Measurements from ENCODE around the gene HMCN2. TPM values are rescaled to one million over a fixed set of nuclear protein-coding genes. Genes with fewer than 3 reads are reported as not detected.
"Not testable (repeated sequence)": the region's sequence is repeated elsewhere in the genome, so short reads cannot be mapped to it uniquely, and the experiment has no call there.

The HMCN2 gene
- total RNA-seq, 2 donors from 2014 or later, result not detected

DNA sequence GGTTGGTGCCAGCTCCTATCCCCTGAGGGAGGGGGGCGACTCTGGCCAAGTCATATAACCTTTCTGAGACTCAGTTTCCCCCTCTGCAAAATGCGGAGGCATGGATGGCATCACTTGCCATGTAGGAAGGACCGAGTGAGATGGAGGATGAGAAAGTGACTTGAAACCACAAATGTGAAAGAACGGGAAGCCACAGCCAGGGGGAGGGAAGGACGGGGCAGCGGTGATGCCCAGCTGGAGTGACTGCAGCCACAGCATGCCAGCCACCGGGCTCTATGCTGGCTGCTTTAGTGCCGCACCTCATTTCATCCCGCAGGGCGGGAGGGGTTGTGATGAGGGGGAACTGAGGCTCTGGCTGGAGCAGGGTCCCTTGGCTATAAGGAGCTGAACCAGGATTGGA lies 74.5 kb downstream of the HMCN2 start:
- Mint-ChIP-seq H3K4me1 (no peaks in the 10 kb centered on the region), H3K9me3 (no peaks in the 10 kb centered on the region), H3K27me3 (peaks cover 2% of the 10 kb centered on the region), H3K36me3 (ENCODE audit: low read depth) (no peaks in the 10 kb centered on the region), H3K27ac (no peak overlapping the region), H3K4me3 (no peak overlapping the region)
- ATAC-seq (replicated peaks), result no peak

DNA sequence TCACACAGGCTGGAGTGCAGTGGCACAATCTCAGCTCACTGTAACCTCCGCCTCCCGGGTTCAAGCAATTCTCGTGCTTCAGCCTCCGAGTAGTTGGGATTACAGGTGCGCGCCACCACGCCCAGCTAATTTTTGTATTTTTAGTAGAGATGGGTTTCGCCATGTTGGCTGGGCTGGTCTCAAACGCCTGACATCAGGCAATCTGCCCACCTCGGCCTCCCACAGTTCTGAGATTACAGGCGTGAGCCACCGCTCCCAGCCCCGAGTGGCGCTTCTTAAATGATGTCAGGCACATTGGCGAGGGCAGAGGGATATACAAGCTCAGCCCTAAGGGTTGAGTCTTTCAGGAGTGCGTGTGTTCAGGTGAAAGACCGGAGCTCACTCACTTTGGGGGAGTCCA lies 75.0 kb downstream of the HMCN2 start:
- H3K27ac Mint-ChIP-seq; ATAC-seq (replicated peaks); H3K27me3 Mint-ChIP-seq; H3K4me3 Mint-ChIP-seq; H3K4me1 Mint-ChIP-seq; H3K9me3 Mint-ChIP-seq; H3K36me3 Mint-ChIP-seq (ENCODE audit: low read depth): not testable (repeated sequence)

DNA sequence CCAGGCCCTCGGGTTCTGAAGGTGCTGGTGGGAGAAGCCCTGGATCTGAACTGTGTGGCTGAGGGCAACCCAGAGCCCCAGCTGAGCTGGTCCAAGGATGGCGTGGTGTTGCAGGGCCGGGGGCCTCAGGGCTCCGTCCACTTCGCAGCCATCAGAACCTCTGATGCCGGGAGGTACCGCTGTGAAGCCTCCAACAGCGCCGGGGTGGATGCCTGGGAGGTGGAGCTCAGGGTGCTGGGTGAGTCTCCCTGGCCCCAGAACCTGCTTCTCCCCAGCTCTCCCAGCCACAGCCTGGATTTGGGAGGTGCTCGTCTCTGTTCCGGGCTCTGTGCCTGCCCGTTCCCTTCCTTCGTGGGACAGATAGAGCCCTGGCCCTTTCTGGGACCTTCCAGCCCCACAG lies 75.6 kb downstream of the HMCN2 start:
- H3K27me3 Mint-ChIP-seq, result no peaks in the 10 kb centered on the region
- no peak overlapping the region for H3K4me3 Mint-ChIP-seq
- no peak overlapping the region for H3K27ac Mint-ChIP-seq
- no peaks in the 10 kb centered on the region for H3K36me3 Mint-ChIP-seq (ENCODE audit: low read depth)
- ATAC-seq (replicated peaks), result no peak
- H3K9me3 Mint-ChIP-seq, result no peaks in the 10 kb centered on the region
- no peaks in the 10 kb centered on the region for H3K4me1 Mint-ChIP-seq

DNA sequence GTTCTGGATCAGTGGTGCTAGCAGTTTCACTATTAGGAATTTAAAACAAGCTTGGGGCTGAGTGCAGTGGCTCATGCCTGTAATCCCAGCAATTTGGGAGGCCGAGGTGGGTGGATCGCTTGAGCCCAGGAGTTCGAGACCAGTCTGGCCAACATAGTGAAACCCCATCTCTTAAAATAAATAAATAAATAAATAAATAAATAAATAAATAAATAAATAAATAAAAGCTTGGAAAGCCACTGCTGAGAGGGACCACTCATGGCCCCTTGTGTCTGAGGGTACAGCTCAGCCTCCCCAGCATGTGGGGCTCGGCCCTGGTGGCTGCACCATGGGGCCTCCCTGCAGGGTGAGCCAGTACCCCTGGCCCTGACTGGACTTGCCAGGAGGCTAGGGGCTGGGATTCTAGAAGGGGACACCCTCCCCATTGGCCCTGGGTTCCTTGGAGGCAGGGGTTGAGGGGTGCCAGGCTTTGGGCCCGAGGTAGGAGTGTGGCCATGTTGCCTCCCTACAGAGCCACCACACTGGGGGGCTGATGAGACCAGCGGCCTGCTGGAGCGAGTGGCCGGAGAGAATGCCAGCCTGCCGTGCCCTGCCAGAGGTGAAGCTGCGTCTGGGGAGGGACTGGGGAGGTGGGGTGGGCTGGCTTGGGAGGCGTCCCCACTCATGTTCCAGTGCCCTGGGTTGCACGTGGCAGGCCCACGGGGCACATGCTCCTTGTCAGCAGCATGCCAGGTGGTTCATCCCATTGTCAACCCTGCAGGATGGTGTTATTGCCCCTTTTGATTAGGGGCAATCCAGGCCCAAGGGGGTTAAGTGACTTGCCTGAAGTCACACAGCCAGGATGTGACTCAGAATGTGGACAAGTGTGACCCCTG lies 76.5 kb downstream of the HMCN2 start:
- no peaks in the 10 kb centered on the region for H3K4me1 Mint-ChIP-seq
- H3K36me3 Mint-ChIP-seq (ENCODE audit: low read depth), result no peaks in the 10 kb centered on the region
- H3K9me3 Mint-ChIP-seq, result no peaks in the 10 kb centered on the region
- no peak overlapping the region for H3K4me3 Mint-ChIP-seq
- H3K27me3 Mint-ChIP-seq, result no peaks in the 10 kb centered on the region
- no peak for ATAC-seq (replicated peaks)
- H3K27ac Mint-ChIP-seq, result no peak overlapping the region

DNA sequence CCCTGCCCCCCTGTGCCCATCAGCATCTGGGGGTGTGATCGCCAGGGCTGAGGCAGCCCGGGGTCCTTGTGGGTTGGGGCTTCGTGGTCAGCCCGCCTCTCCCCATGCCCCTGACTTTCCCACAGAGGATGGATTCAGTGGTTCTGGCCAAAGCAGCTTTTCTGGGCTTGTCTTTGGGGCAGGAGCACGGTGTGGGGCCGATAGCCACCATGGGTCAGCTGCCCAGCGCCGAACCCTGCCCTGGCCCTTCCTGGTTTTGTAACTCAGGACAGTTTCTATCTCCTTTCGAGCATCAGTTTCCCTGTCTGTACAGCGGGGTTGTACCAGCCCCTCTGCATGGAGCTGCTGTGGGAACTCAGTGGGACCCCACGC lies 77.1 kb downstream of the HMCN2 start:
- Mint-ChIP-seq H3K36me3 (ENCODE audit: low read depth) (no peaks in the 10 kb centered on the region), H3K27ac (no peak overlapping the region), H3K4me1 (no peaks in the 10 kb centered on the region), H3K4me3 (no peak overlapping the region), H3K27me3 (no peaks in the 10 kb centered on the region), H3K9me3 (no peaks in the 10 kb centered on the region)
- ATAC-seq (replicated peaks), result no peak

DNA sequence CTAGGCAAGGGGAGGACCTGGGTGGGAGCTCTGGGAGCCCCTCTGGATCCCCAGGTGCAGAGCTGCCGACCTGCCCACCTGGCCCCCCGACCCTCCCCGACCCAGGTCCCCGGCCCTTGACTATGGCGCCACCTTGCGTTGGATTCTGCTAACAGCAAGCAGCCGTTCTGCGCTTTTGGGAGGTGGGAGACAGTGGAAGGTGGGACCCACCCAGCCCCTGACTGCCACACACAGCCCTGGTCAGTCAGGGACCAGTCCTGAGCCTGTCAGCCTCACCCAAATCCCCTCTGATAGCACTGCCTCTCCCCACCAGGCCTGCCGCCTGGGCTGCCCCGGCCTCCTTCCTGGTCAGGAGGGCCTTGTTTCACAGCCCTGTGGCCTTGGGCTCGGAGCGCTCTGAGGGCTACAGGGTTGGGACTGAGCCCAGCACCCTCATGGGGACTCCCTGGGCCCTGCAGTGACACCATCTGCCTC lies 77.9 kb downstream of the HMCN2 start:
- H3K4me3 Mint-ChIP-seq, result no peak overlapping the region
- no peaks in the 10 kb centered on the region for H3K4me1 Mint-ChIP-seq
- H3K36me3 Mint-ChIP-seq (ENCODE audit: low read depth), result no peaks in the 10 kb centered on the region
- peak; percentile 21 for ATAC-seq (replicated peaks)
- H3K27ac Mint-ChIP-seq, result no peak overlapping the region
- H3K27me3 Mint-ChIP-seq, result no peaks in the 10 kb centered on the region
- no peaks in the 10 kb centered on the region for H3K9me3 Mint-ChIP-seq

DNA sequence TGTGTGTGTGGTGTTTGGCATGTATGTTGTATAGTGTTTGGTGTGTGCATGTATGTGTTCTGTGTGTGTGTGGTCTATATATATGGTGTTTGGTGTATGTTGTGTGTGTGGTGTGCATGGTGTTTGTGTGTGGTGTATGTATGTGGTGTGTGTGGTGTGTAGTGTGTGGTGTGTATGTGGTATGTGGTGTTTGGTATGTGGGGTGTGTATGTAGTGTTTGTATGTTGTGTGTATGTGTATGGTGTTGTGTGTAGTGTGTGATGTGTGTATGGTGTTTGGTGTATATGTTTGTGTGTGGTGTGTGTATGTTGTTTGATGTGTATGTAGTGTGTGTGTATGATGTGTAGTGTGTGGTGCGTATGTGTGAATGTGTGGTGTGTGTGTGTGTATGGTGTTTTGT lies 78.8 kb downstream of the HMCN2 start:
- Mint-ChIP-seq H3K36me3 (ENCODE audit: low read depth) (no peaks in the 10 kb centered on the region), H3K27me3 (no peaks in the 10 kb centered on the region)

DNA sequence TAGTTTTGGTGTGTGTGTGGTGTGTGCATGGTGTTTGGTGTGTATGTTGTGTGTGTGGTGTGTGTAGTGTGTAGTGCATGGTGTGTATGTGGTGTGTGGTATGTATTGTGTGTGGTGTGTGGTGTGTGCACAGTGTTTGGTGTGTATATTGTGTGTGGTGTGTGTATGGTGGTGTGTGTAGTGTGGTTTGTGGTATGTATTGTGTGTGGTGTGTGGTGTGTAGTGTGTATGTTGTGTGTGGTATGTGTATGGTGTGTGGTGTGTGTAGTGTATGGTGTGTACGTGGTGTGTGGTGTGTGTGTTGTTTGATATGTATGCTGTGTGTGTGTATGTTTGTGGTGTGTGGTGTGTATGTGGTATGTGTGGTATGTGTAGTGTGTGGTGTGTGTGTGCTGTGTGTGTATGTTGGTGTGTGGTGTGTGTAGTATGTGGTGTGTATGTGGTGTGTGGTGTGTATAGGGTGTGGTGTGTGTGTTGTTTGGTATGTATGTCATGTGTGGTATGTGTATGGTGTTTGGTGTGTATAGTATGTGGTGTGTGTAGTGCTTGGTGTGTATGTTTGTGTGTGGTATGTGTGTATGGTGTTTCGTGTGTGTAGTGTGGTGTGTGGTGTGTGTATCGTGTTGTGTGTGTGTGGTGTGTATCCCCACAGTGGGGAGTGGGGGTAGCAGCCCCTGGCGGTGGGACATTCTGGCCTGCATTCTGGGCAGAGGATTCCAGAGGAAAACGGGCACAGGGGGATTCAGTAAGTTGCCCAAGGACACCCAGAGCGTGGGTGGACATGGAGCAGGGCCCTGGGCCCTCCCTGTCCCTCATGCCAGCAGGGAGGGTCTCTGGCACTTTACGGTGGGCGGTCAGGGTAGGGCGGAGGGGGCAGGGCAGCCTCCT lies 79.7 kb downstream of the HMCN2 start:
- no peak for ATAC-seq (replicated peaks)
- Mint-ChIP-seq H3K4me3 (no peak overlapping the region), H3K27me3 (no peaks in the 10 kb centered on the region), H3K4me1 (no peaks in the 10 kb centered on the region), H3K9me3 (no peaks in the 10 kb centered on the region), H3K36me3 (ENCODE audit: low read depth) (no peaks in the 10 kb centered on the region), H3K27ac (no peak overlapping the region)

More for the DNA sequence above, 78.8 kb downstream of the HMCN2 start:
- no peak overlapping the region for H3K27ac Mint-ChIP-seq
- no peak for ATAC-seq (replicated peaks)
- no peaks in the 10 kb centered on the region for H3K9me3 Mint-ChIP-seq
- H3K4me3 Mint-ChIP-seq, result no peak overlapping the region
- H3K4me1 Mint-ChIP-seq, result no peaks in the 10 kb centered on the region

DNA sequence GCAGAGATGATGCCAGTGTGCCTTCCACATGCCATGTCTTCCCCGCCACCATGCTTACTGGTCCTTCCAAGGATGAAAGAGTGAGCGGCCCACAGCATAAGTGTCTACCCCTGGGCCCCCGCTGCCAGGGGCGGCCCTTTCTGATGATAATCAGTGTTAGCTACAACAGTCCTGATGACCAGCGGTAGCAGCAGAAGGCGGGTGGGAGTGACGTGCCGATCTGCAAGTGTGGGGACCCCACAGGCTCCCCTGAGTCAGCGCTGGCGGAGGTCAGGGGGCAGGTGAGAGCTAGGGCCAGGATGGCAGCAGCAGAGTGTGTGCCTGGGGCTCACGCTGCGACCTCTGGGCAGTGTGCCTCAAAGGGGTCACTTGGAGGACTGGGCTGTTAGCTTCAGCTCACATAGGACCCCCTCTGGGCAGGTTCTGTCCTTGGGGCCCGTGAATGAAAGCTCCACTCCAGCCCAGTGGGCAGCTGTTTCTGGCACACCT lies 80.4 kb downstream of the HMCN2 start:
- H3K4me1 Mint-ChIP-seq, result no peaks in the 10 kb centered on the region
- no peak overlapping the region for H3K4me3 Mint-ChIP-seq
- ATAC-seq (replicated peaks), result no peak
- no peaks in the 10 kb centered on the region for H3K36me3 Mint-ChIP-seq (ENCODE audit: low read depth)
- H3K27ac Mint-ChIP-seq, result no peak overlapping the region
- no peaks in the 10 kb centered on the region for H3K27me3 Mint-ChIP-seq
- H3K9me3 Mint-ChIP-seq, result no peaks in the 10 kb centered on the region

DNA sequence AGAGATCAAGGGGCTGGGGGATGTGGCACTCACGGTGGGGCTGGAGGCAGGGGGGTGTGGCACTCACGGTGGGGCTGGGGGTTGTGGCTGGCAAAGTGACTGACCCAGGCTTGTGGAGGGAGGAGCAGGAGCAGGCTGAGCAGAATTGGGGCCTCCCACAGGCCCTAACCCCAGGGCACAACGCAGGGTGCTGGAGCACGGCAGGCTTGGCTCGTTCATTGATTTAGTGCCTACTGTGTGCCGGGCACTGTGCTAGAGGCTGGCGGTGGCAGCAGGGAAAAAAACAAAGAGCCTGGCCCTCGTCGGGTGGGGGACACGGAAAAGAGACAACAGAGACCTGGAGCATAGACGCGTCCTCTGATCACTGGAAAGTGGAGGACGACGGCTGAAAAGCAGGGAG lies 80.9 kb downstream of the HMCN2 start:
- no peak overlapping the region for H3K4me3 Mint-ChIP-seq
- H3K27ac Mint-ChIP-seq, result no peak overlapping the region
- H3K27me3 Mint-ChIP-seq, result no peaks in the 10 kb centered on the region
- no peak for ATAC-seq (replicated peaks)
- H3K36me3 Mint-ChIP-seq (ENCODE audit: low read depth), result no peaks in the 10 kb centered on the region
- H3K4me1 Mint-ChIP-seq, result no peaks in the 10 kb centered on the region
- no peaks in the 10 kb centered on the region for H3K9me3 Mint-ChIP-seq

DNA sequence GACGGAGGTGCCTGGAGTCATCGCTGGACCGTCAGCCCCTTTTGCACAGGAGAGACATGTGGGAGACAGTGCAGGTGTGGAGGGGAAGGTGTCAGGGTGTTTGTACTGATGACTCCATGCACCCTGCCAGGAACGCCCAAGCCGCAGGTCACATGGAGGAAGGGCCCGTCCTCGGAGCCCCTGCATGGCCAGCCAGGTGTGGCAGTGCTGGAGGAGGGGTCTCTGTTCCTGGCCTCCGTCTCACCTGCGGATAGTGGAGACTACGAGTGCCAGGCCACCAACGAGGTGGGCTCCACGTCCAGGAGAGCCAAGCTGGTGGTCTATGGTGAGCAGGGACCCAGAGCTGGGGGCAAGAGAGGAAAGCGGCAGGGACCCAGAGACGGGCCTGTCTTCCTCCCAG lies 81.5 kb downstream of the HMCN2 start:
- no peak for ATAC-seq (replicated peaks)
- no peak overlapping the region for H3K27ac Mint-ChIP-seq
- H3K27me3 Mint-ChIP-seq, result no peaks in the 10 kb centered on the region
- no peak overlapping the region for H3K4me3 Mint-ChIP-seq
- H3K4me1 Mint-ChIP-seq, result no peaks in the 10 kb centered on the region
- no peaks in the 10 kb centered on the region for H3K9me3 Mint-ChIP-seq
- H3K36me3 Mint-ChIP-seq (ENCODE audit: low read depth), result no peaks in the 10 kb centered on the region

DNA sequence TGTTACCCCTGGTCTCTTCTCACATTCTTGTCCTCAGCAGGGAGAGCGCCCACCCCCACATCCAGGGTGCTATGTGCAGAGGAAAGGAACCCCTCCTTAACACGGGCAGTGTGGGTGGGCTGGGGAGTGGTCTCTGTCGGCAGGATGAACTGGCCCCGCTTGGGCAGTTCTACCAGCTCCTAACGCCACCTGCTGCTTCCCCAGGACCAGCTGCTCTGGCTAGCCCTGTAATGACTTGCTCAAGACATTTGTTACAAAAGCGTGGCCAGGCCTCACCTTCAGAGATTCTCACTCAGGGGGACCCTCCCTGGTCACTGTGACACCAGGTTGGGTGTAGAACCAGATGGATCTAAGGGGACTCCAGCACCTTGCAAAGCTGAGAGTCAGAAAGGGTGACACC lies 82.4 kb downstream of the HMCN2 start:
- Mint-ChIP-seq H3K27ac (no peak overlapping the region), H3K27me3 (no peaks in the 10 kb centered on the region), H3K36me3 (ENCODE audit: low read depth) (no peaks in the 10 kb centered on the region), H3K4me3 (no peak overlapping the region), H3K4me1 (no peaks in the 10 kb centered on the region), H3K9me3 (no peaks in the 10 kb centered on the region)
- no peak for ATAC-seq (replicated peaks)

DNA sequence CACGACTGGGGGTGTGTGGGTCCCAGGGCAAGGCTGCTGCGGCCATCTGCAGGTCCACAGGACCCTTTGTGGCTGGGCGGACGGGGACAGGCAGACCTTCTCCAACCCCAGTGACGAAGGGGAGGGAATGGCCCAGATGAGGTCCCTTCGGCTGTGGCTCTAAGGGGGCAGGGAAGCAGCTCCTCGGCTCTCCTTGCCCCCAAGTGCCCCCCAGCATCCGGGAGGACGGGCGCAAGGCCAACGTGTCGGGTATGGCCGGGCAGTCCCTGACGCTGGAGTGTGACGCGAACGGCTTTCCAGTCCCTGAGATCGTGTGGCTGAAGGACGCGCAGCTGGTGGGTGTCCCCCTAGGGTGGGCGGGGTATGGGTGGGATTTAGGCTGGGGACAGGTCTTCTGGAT lies 82.8 kb downstream of the HMCN2 start:
- Mint-ChIP-seq H3K4me3 (no peak overlapping the region), H3K27ac (no peak overlapping the region), H3K36me3 (ENCODE audit: low read depth) (no peaks in the 10 kb centered on the region), H3K9me3 (no peaks in the 10 kb centered on the region), H3K4me1 (no peaks in the 10 kb centered on the region), H3K27me3 (no peaks in the 10 kb centered on the region)
- no peak for ATAC-seq (replicated peaks)

DNA sequence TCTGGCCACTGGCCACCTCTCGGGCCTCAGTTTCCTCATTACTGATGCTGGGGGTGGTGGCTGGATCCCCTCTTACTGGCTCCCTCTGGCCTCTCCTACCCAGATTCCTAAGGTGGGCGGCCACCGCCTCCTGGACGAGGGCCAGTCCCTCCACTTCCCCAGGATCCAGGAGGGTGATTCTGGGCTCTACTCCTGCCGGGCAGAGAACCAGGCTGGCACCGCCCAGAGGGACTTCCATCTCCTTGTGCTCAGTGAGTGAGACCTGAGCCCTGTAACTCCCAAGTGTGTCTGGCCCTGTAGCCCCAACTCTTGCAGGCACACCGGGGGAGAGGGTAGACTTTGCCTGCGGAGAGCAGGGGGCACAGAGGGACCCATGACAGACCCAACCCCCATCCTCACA lies 83.3 kb downstream of the HMCN2 start:
- no peak overlapping the region for H3K27ac Mint-ChIP-seq
- no peak overlapping the region for H3K4me3 Mint-ChIP-seq
- H3K9me3 Mint-ChIP-seq, result no peaks in the 10 kb centered on the region
- H3K27me3 Mint-ChIP-seq, result no peaks in the 10 kb centered on the region
- no peak for ATAC-seq (replicated peaks)
- H3K4me1 Mint-ChIP-seq, result no peaks in the 10 kb centered on the region
- no peaks in the 10 kb centered on the region for H3K36me3 Mint-ChIP-seq (ENCODE audit: low read depth)

DNA sequence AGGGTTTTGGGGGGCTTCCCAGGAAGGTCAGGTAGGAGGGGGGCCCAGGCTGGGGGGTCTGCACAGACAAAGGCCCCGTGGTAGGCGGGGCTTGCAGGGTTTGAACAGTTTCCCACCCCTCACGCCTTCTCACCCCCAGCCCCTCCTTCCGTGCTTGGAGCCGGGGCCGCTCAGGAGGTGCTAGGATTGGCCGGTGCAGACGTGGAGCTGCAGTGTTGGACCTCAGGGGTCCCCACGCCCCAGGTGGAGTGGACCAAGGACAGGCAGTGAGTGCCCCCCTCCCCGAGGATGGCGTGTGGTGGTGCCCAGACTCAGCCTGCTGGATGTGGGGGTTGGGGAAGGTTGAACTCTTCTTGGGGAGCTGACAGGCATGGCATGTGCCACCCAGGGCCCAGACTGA lies 83.8 kb downstream of the HMCN2 start:
- H3K27me3 Mint-ChIP-seq, result no peaks in the 10 kb centered on the region
- H3K36me3 Mint-ChIP-seq (ENCODE audit: low read depth), result no peaks in the 10 kb centered on the region
- H3K4me1 Mint-ChIP-seq, result no peaks in the 10 kb centered on the region
- no peaks in the 10 kb centered on the region for H3K9me3 Mint-ChIP-seq
- no peak overlapping the region for H3K27ac Mint-ChIP-seq
- no peak for ATAC-seq (replicated peaks)
- H3K4me3 Mint-ChIP-seq, result no peak overlapping the region

Data from activated T-helper 17 cell treated with anti-CD3 and anti-CD28 coated beads, Interleukin-2, amount 50 U/mL, for 72 hours (primary cell).